A549 (cell line): ENCODE results near the gene DRD1.
"Not testable (repeated sequence)": the region's sequence is repeated elsewhere in the genome, so short reads cannot be mapped to it uniquely, and the experiment has no call there.

Source experiments
- ESRRA ChIP-seq: fragments of 150-350 bp; IDR thresholded peaks from 2 replicates; pipeline ENCODE4 v1.6.1; 2014; ENCODE audit warnings: mild to moderate bottlenecking, low read length, borderline replicate concordance
- RNF2 ChIP-seq: fragments of 200-600 bp; sonication (generic); IDR thresholded peaks from 2 replicates; pipeline ENCODE4 v1.6.1; 2016; ENCODE audit warnings: low read depth, mild to moderate bottlenecking, antibody characterized with exemption, moderate library complexity, borderline replicate concordance
- TF ChIP-seq, protein P1 (sequence below): IDR thresholded peaks from 2 replicates; pipeline ENCODE4 v1.6.1; 2012
- TF ChIP-seq, protein P2 (sequence below): fragments of >200 bp; sonication (Bioruptor Twin); formaldehyde crosslinking; IDR thresholded peaks from 3 replicates; pipeline ENCODE4 v1.5.1; 2016

DNA sequence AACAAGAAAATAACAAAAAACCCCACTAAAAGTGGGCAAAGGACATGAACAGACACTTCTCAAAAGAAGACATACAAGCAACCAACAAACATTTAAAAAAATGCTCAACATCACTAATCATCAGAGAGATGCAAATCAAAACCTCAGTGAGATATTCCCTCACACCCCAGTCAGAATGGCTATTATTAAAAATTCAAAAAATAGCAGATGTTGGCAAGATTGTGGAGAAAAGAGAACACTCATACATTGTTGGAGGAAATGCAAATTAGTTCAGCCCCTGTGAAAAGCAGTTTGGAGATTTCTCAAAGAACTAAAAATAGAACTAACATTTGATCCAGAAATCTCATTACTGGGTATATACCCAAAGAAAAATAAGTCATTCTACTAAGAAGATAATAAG lies 19.4 kb downstream of the DRD1 start:
- TF ChIP-seq, protein P1, sequence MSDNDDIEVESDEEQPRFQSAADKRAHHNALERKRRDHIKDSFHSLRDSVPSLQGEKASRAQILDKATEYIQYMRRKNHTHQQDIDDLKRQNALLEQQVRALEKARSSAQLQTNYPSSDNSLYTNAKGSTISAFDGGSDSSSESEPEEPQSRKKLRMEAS: not testable (repeated sequence)
- TF ChIP-seq, protein P2, sequence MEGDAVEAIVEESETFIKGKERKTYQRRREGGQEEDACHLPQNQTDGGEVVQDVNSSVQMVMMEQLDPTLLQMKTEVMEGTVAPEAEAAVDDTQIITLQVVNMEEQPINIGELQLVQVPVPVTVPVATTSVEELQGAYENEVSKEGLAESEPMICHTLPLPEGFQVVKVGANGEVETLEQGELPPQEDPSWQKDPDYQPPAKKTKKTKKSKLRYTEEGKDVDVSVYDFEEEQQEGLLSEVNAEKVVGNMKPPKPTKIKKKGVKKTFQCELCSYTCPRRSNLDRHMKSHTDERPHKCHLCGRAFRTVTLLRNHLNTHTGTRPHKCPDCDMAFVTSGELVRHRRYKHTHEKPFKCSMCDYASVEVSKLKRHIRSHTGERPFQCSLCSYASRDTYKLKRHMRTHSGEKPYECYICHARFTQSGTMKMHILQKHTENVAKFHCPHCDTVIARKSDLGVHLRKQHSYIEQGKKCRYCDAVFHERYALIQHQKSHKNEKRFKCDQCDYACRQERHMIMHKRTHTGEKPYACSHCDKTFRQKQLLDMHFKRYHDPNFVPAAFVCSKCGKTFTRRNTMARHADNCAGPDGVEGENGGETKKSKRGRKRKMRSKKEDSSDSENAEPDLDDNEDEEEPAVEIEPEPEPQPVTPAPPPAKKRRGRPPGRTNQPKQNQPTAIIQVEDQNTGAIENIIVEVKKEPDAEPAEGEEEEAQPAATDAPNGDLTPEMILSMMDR: not testable (repeated sequence)
- not testable (repeated sequence) for TF ChIP-seq ESRRA, RNF2
